Epithelial cell of proximal tubule (primary cell): Measurements from ENCODE around the gene FRMPD1. TPM values are rescaled to one million over a fixed set of nuclear protein-coding genes. Genes with fewer than 3 reads are reported as not detected.

Experiments used
- DNase-seq: peaks from one replicate; pipeline ENCODE4 v3.0.0-alpha.2; 2011; ENCODE audit warnings: low read depth
- H3K4me3 ChIP-seq: 2 replicates; pipeline ENCODE4 v1.5.1; 2011; ENCODE audit warnings: low read depth, mild to moderate bottlenecking, low read length
- CTCF ChIP-seq: conservative IDR thresholded peaks from 2 replicates; pipeline ENCODE4 v1.5.1; 2012; ENCODE audit warnings: low read depth, mild to moderate bottlenecking, low read length
- total RNA-seq: library from RNA; depleted of rRNA; stranded (reverse); fragments of >200 nt; gene quantifications from 2 replicates; pipeline ENCODE4 v1.2.3, GENCODE V29; 2015

Gene FRMPD1
- total RNA-seq, 1 donor from 2014 or later = under 0.01 TPM

- H3K4me3 ChIP-seq = no peak overlapping the region
- DNase-seq = no peak
- no peak for TF ChIP-seq CTCF
These were observed 28.1 kb downstream of the FRMPD1 start for GRCh38 chr9:37678789-37679273.

- no peak for TF ChIP-seq CTCF
- no peak overlapping the region for H3K4me3 ChIP-seq
- DNase-seq = no peak
These were observed 29.1 kb downstream of the FRMPD1 start for GRCh38 chr9:37679649-37680402.

- TF ChIP-seq CTCF = no peak
- H3K4me3 ChIP-seq = no peak overlapping the region
- DNase-seq = no peak
These were observed 32.2 kb downstream of the FRMPD1 start for GRCh38 chr9:37682951-37683350.

GRCh38 chr9:37683531-37684371 lies 33.0 kb downstream of the FRMPD1 start:
- no peak for DNase-seq
- H3K4me3 ChIP-seq = no peak overlapping the region
- no peak for TF ChIP-seq CTCF

GRCh38 chr9:37692622-37693221 lies 42.0 kb downstream of the FRMPD1 start:
- DNase-seq = no peak
- TF ChIP-seq CTCF = no peak
- no peak overlapping the region for H3K4me3 ChIP-seq

- no peak for DNase-seq
- TF ChIP-seq CTCF = no peak
- H3K4me3 ChIP-seq = no peak overlapping the region
These were observed 42.5 kb downstream of the FRMPD1 start for GRCh38 chr9:37693260-37693659.
